ENCODE measurements around the gene ANTXR1.

Gene ANTXR1

DNA sequence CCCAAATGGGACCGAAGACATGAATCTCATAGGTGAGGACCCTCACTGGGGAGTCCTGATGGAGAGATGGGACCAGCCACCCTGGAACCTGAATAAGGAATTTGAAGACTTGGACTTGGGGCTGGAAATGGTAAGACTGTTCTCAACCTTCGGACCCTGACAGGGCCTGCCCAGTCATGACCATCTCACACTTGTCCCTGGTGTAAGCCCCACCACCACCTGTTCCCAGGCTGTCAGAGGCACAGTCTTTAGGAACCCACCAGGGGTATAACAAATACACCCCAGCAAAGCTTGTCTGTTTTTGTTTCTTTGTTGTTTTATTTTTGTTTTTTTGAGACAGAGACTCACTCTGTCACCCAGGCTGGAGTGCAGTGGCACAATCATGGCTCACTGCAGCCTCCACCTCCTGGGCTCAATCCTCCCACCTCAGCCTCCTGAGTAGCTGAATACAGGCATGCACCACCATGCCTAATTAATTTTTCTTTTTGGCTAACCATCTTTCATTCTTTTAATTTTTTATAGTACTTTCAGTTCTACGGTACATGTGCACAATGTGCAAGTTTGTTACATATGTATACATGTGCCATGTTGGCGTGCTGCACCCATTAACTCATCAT lies 267.9 kb downstream of the ANTXR1 start:
- no peaks in the 10 kb centered on the region for H3K36me3 Mint-ChIP-seq
- H3K9me3 Mint-ChIP-seq: peaks cover under 1% of the 10 kb centered on the region

DNA sequence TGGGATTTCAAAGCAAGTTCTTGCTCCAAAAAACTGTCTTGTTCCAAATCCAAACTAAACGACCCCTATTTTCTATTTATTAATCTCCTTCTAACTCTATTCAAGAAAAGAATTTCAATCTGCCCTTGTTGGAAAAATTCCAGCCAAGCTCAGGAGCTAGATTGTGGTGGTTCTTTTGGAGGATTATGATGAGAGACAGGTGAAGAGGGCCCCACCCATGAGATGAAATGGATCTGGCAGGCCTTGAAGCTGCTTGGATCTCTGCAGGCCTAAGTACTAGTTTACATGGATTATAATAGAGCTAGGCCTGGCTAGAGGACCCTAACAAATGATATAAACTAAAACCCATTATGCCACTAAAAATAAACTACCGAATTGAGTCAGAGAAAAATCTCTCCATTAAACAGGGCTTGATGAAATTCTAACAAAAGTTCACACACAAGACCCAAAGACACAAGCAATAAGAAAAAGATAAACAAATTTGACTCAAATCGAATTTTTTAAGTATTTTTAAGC lies 272.5 kb downstream of the ANTXR1 start:
- peaks cover 7% of the 10 kb centered on the region for H3K4me1 Mint-ChIP-seq
- no peaks in the 10 kb centered on the region for H3K36me3 Mint-ChIP-seq
- no peak for ATAC-seq
- H3K4me3 Mint-ChIP-seq: no peak overlapping the region
- H3K9me3 Mint-ChIP-seq: peaks cover 3% of the 10 kb centered on the region
- H3K27ac Mint-ChIP-seq: no peak overlapping the region
- H3K27me3 Mint-ChIP-seq: peaks cover 7% of the 10 kb centered on the region

More for the DNA sequence above, 267.9 kb downstream of the ANTXR1 start:
- no peak for ATAC-seq
- no peak overlapping the region for H3K27ac Mint-ChIP-seq
- no peaks in the 10 kb centered on the region for H3K27me3 Mint-ChIP-seq
- no peak overlapping the region for H3K4me3 Mint-ChIP-seq
- H3K4me1 Mint-ChIP-seq: peaks cover 3% of the 10 kb centered on the region

DNA sequence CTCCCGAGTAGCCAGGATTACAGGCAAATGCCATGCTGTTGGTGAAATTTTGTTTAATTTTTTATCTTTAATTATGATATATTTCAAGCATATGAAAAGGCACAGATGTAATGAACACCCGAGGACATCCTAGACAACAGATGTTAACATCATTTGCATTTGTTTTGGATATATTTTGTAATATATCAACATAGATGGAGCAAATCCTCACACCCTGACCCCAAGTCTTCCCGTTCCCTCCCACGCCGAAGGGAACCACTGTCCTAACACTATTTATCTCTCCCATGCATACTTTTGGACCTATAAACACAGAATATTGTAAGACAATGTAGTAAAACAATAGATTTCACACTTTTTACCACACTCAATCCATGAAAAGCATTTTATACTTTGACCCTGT lies 274.6 kb downstream of the ANTXR1 start:
- H3K9me3 Mint-ChIP-seq: peaks cover 3% of the 10 kb centered on the region
- H3K27me3 Mint-ChIP-seq: peaks cover 15% of the 10 kb centered on the region

DNA sequence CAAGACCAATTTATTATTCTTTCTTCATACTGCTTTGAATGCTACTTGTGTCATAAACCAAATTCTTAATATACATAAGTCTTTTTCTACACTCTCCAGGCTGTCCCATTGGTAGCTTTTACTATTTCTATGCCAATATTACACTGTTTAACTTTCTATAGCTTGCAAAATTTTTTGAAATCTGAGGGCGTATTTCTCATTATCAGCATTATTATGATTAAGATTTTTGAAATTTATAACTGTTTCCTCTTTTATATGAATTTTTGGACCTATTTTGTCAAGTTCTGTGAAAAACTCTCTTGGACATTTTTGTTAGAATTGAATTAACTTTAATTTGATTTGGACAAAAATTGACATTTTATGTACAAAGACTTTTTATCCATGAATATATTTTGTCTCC lies 275.4 kb downstream of the ANTXR1 start:
- Mint-ChIP-seq H3K27me3 (peaks cover 15% of the 10 kb centered on the region), H3K4me1 (peaks cover 7% of the 10 kb centered on the region), H3K9me3 (peaks cover 3% of the 10 kb centered on the region), H3K27ac (no peak overlapping the region), H3K4me3 (no peak overlapping the region), H3K36me3 (no peaks in the 10 kb centered on the region)
- ATAC-seq: no peak

More for the DNA sequence above, 274.6 kb downstream of the ANTXR1 start:
- Mint-ChIP-seq H3K4me1 (peaks cover 7% of the 10 kb centered on the region), H3K27ac (no peak overlapping the region), H3K36me3 (no peaks in the 10 kb centered on the region), H3K4me3 (no peak overlapping the region)
- no peak for ATAC-seq

DNA sequence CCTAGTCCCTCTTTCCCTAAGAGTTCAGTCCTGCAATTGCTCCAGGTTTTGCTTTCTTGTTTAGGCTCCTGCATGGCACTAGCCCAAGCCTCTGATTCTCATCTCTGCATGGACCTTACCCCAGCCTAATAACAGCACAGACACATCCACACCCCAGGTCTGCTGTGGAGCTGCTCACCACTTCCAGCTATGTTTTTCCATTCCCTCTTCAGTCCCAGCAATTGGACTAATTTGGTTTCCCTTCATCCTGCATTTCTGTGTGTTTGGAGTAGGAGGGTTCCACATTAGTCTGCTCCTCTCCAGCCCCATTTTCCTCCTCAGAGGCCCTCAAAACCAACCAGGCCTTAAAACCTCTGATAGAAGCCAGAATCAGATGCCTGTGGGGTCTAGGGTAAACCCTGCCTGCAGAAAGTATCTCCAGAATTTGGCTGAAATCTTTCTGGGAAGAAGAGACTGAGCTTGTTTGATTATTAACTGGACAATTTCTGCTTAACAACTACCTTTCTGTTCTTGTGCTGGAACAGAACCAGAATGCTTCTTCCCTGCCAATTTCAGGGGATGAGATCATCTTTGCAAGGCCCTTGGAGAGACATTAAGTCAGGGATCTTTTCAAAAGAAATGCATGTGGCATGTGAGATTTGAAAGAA lies 278.1 kb downstream of the ANTXR1 start:
- Mint-ChIP-seq H3K27me3 (peaks cover 26% of the 10 kb centered on the region), H3K27ac (no peak overlapping the region), H3K4me1 (peaks cover 2% of the 10 kb centered on the region), H3K4me3 (no peak overlapping the region), H3K36me3 (no peaks in the 10 kb centered on the region), H3K9me3 (peaks cover 1% of the 10 kb centered on the region)
- no peak for ATAC-seq

DNA sequence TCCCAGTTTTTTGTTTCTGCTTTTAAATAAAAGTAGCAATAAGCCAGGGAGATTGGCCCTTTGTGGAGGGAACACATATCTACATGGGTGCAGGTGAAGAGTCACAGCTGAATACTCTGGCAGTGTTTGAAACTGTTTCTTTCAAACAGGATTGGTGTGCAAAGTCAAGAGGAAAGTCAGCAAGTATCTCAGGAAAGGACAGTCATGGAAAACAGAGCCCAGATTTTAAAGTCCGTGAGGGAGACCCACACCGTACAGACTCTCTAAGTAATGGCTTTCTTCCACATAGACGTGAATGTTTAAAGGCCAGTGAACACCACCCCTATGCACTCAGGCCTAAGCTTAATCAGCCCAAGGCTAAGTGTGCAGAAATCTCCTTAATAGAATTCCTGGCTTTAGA lies 278.7 kb downstream of the ANTXR1 start:
- Mint-ChIP-seq H3K9me3 (no peaks in the 10 kb centered on the region), H3K27ac (no peak overlapping the region), H3K27me3 (peaks cover 26% of the 10 kb centered on the region), H3K4me3 (no peak overlapping the region), H3K4me1 (no peaks in the 10 kb centered on the region), H3K36me3 (no peaks in the 10 kb centered on the region)
- ATAC-seq: no peak

DNA sequence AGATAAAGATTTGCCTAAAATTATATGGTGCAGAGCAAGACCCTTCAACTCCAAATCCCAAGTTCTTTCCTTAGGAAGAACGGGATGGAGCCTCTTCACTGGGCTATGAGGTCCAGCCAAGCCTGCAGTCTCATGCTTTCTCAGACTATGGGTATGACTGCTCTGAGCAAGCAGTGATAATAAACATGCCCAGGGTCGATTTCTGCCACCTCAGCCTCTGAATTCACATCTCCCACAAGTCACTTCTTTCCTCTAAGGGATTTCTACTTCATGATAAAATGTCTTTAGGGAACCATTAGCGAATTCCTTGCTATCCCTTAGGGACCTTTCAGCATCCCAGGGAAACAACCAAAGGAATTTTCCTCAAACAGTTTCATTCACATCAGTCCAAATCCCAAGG lies 279.3 kb downstream of the ANTXR1 start:
- peaks cover 26% of the 10 kb centered on the region for H3K27me3 Mint-ChIP-seq
- no peaks in the 10 kb centered on the region for H3K9me3 Mint-ChIP-seq
- H3K4me3 Mint-ChIP-seq: no peak overlapping the region
- H3K27ac Mint-ChIP-seq: no peak overlapping the region
- no peaks in the 10 kb centered on the region for H3K4me1 Mint-ChIP-seq
- ATAC-seq: no peak
- H3K36me3 Mint-ChIP-seq: no peaks in the 10 kb centered on the region

DNA sequence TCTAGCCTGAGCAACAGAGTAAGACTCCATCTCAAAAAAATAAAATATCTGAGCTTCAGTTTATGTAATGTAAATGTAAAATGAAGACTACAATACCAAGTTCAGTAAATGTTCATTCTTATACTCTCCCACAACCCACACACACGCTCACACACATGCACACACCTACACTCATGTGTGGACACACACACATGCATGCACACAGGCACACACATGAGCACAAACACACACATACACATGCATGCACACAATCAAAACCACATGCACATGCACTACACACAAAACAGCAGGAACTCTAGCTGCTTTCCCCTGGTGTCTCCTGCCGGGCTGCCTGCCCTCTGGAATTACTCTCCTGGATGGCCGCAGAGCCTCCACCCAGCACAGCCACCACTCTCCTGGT lies 283.4 kb downstream of the ANTXR1 start:
- no peak for ATAC-seq
- no peaks in the 10 kb centered on the region for H3K36me3 Mint-ChIP-seq
- H3K4me3 Mint-ChIP-seq: no peak overlapping the region
- H3K9me3 Mint-ChIP-seq: no peaks in the 10 kb centered on the region
- H3K27ac Mint-ChIP-seq: no peak overlapping the region
- H3K27me3 Mint-ChIP-seq: peaks cover 11% of the 10 kb centered on the region
- no peaks in the 10 kb centered on the region for H3K4me1 Mint-ChIP-seq

DNA sequence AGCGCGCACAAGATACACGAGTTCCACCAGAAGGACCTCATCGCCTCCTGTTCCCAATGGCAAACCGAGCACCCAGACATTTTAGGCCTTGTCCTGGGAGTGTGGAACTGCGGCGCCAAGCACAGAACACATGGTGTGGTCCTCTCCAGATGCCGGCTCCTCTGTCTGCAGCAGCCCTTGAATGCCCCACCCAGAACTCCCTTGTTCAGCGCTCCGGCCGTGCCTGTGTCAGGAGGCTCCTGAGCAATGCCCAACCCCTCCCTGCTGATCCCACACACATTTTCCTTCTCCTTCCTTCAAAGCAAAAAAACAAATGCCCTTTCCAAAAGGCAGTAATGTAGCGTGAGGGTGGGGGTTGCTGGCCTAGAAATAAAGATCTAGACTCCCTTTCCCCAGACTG lies 284.2 kb downstream of the ANTXR1 start:
- no peak overlapping the region for H3K27ac Mint-ChIP-seq
- peaks cover 11% of the 10 kb centered on the region for H3K27me3 Mint-ChIP-seq
- no peaks in the 10 kb centered on the region for H3K4me1 Mint-ChIP-seq
- no peak for ATAC-seq
- no peak overlapping the region for H3K4me3 Mint-ChIP-seq
- no peaks in the 10 kb centered on the region for H3K9me3 Mint-ChIP-seq
- no peaks in the 10 kb centered on the region for H3K36me3 Mint-ChIP-seq

DNA sequence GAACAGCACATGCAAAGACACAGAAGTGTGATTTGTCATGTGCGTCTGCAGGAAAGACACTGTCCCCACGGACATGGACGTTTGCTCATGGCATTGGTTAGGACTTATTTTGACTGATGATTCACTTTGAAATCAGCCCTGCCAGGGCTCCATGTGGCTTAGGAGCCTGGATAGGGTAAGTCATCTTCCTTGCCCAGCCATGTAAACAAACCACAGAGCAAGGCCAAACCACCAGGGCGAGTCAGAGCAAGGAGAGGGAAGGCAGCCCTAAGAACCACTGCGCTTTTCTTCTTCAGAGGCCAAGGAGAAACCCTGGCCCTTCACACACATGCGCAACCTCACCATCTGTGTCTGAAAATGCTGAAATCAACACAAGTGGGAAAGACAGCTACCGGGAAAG lies 285.3 kb downstream of the ANTXR1 start:
- Mint-ChIP-seq H3K9me3 (no peaks in the 10 kb centered on the region), H3K36me3 (no peaks in the 10 kb centered on the region), H3K27ac (no peak overlapping the region), H3K27me3 (peaks cover 11% of the 10 kb centered on the region), H3K4me1 (no peaks in the 10 kb centered on the region), H3K4me3 (no peak overlapping the region)
- no peak for ATAC-seq

DNA sequence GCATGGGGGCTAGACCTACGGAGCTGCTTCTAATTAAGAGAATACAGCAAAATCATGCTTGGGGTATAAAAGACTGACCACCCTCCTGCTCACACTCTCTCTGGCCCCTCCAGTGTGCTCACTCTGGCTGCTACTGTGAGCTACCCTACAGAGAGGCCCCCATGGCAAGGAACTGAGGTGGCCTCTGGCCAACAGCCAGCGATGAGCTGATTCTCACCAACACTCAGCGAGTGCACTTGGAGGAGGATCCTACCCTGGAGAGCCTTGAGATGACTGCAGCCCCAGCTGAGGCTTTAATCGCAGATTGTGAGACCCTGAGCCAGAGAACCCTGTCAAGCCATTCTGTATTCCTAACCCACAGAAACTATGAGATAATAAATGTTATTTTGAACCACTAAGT lies 285.9 kb downstream of the ANTXR1 start:
- peaks cover under 1% of the 10 kb centered on the region for H3K36me3 Mint-ChIP-seq
- H3K9me3 Mint-ChIP-seq: no peaks in the 10 kb centered on the region
- no peak for ATAC-seq
- H3K4me3 Mint-ChIP-seq: no peak overlapping the region
- H3K27me3 Mint-ChIP-seq: peaks cover 10% of the 10 kb centered on the region
- no peak overlapping the region for H3K27ac Mint-ChIP-seq
- no peaks in the 10 kb centered on the region for H3K4me1 Mint-ChIP-seq

Measured in stimulated activated memory B cell treated with anti-CD40 and anti-IgM and Interleukin-4, amounts not matched to agents 10 μg/mL and 1 μg/mL and 100 μg/mL, for 72 hours (primary cell).